Measurements from ENCODE around the gene ACSL1.

ACSL1 gene

GRCh38 chr4:184860018-184860779, 34.4 kb upstream of the ACSL1 start:
- Histone ChIP-seq H3K9ac (ENCODE audit: low read length) (no peak overlapping the region), H3K27ac (ENCODE audit: low read depth, low read length) (no peak overlapping the region), H3K27me3 (ENCODE audit: low read length) (no peaks in the 10 kb centered on the region), H3K9me2 (replicated peaks; ENCODE audit: insufficient read depth, low read length) (no peaks in the 10 kb centered on the region), H3K4me2 (ENCODE audit: low read depth, low read length, poor library complexity, severe bottlenecking) (no peak overlapping the region), H3K36me3 (ENCODE audit: low read length) (no peaks in the 10 kb centered on the region), H3F3A (ENCODE audit: insufficient read depth) (no peaks in the 10 kb centered on the region), H3K9me3 (ENCODE audit: insufficient read depth, low read length) (no peaks in the 10 kb centered on the region), H3K79me2 (ENCODE audit: insufficient read depth, low read length) (no peaks in the 10 kb centered on the region), H4K20me1 (ENCODE audit: low read depth, low read length) (no peaks in the 10 kb centered on the region), H3K4me3 (ENCODE audit: insufficient read depth, low read length, poor library complexity, severe bottlenecking) (no peak overlapping the region), H2AFZ (ENCODE audit: low read depth, low read length, severe bottlenecking) (no peak overlapping the region)
- TF ChIP-seq CTCF (IDR thresholded peaks at IDR 0.05; ENCODE audit: insufficient read depth, low read length, poor library complexity, severe bottlenecking) (no peak), EZH2phosphoT487 (conservative IDR thresholded peaks at IDR 0.05; ENCODE audit: low read length) (no peak)

- Histone ChIP-seq H3K79me2 (ENCODE audit: insufficient read depth, low read length) (no peaks in the 10 kb centered on the region), H2AFZ (ENCODE audit: low read depth, low read length, severe bottlenecking) (no peak overlapping the region), H3K36me3 (ENCODE audit: low read length) (no peaks in the 10 kb centered on the region), H3K9me2 (replicated peaks; ENCODE audit: insufficient read depth, low read length) (no peaks in the 10 kb centered on the region), H4K20me1 (ENCODE audit: low read depth, low read length) (no peaks in the 10 kb centered on the region), H3K27me3 (ENCODE audit: low read length) (no peaks in the 10 kb centered on the region), H3K27ac (ENCODE audit: low read depth, low read length) (no peak overlapping the region), H3K9ac (ENCODE audit: low read length) (no peak overlapping the region), H3K4me3 (ENCODE audit: insufficient read depth, low read length, poor library complexity, severe bottlenecking) (no peak overlapping the region), H3K4me2 (ENCODE audit: low read depth, low read length, poor library complexity, severe bottlenecking) (no peak overlapping the region), H3K9me3 (ENCODE audit: insufficient read depth, low read length) (no peaks in the 10 kb centered on the region), H3F3A (ENCODE audit: insufficient read depth) (no peaks in the 10 kb centered on the region)
- TF ChIP-seq CTCF (IDR thresholded peaks at IDR 0.05; ENCODE audit: insufficient read depth, low read length, poor library complexity, severe bottlenecking) (no peak), EZH2phosphoT487 (conservative IDR thresholded peaks at IDR 0.05; ENCODE audit: low read length) (no peak)
These were observed 31.8 kb upstream of the ACSL1 start for GRCh38 chr4:184857441-184858121.

GRCh38 chr4:184856277-184856609, 30.5 kb upstream of the ACSL1 start:
- Histone ChIP-seq H3F3A (ENCODE audit: insufficient read depth) (no peaks in the 10 kb centered on the region), H3K9ac (ENCODE audit: low read length) (no peak overlapping the region), H4K20me1 (ENCODE audit: low read depth, low read length) (no peaks in the 10 kb centered on the region), H2AFZ (ENCODE audit: low read depth, low read length, severe bottlenecking) (no peak overlapping the region), H3K9me3 (ENCODE audit: insufficient read depth, low read length) (no peaks in the 10 kb centered on the region), H3K27ac (ENCODE audit: low read depth, low read length) (no peak overlapping the region), H3K27me3 (ENCODE audit: low read length) (no peaks in the 10 kb centered on the region), H3K4me2 (ENCODE audit: low read depth, low read length, poor library complexity, severe bottlenecking) (no peak overlapping the region), H3K79me2 (ENCODE audit: insufficient read depth, low read length) (no peaks in the 10 kb centered on the region), H3K9me2 (replicated peaks; ENCODE audit: insufficient read depth, low read length) (no peaks in the 10 kb centered on the region), H3K4me3 (ENCODE audit: insufficient read depth, low read length, poor library complexity, severe bottlenecking) (no peak overlapping the region), H3K36me3 (ENCODE audit: low read length) (no peaks in the 10 kb centered on the region)
- TF ChIP-seq EZH2phosphoT487 (conservative IDR thresholded peaks at IDR 0.05; ENCODE audit: low read length): no peak
- TF ChIP-seq CTCF (IDR thresholded peaks at IDR 0.05; ENCODE audit: insufficient read depth, low read length, poor library complexity, severe bottlenecking): no peak

Measured in SU-DHL-6 (cell line).